ENCODE results near the gene CSAD. TPM values are rescaled to one million over a fixed set of nuclear protein-coding genes. Genes with fewer than 3 reads are reported as not detected.
"Not testable (repeated sequence)": the region's sequence is repeated elsewhere in the genome, so short reads cannot be mapped to it uniquely, and the experiment has no call there.

The CSAD gene
- total RNA-seq, 2 donors from 2014 or later, result 16.4 to 22.3 TPM

DNA sequence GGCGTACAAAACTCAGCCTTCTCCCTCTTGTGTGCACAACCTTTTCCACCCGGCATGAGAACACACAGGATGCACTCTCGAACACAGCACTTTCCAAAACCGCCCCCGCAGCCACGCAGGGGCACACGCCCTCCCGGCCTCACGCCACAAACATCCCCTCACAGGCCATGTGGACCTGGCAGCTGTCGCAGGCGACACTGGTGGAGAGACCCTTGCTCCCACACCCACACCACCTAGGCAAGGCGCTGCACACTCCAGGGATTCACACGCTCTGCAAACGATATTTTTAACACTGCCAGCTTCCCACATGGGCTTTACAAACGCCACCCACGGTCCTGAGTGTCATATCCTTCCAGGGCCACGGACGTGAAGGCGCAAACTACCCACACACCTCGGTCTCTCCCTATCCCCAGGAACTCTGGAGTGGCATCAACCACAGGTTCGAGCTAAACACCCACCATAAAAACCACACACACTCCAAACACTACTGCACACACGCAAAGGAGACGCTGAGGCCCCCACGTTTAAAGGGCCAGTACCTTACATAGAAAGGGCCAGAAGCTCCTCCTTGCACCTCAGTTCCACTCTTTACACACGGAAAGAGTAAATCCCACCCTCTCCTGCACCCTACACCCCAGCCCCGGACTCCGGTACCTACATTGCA, 38.7 kb upstream of the CSAD start:
- intact Hi-C loops (cut with DNase I), result no loop called here
- no peak for DNase-seq (ENCODE audit: low spot score)

- no peak for DNase-seq (ENCODE audit: low spot score)
- intact Hi-C loops (cut with DNase I), result no loop called here
Measured at GRCh38 chr12:53218551-53219291, 38.0 kb upstream of the CSAD start.

DNA sequence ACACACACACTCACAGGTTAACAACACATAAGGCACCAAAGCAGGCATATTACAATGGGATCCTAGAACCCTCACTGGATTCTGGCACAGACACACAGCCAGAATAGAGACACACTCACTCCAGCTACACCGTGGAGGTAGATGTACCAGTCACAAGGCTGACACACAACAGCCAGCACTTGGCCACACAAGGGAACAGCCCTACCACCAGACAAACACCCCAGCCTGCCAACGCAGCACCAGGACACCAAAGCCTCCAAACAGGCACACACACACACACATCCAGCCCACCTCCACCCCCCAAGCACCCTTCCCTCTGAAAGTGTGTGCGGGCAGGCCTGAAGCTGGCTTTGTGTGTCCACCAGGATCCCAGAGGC, 37.2 kb upstream of the CSAD start:
- intact Hi-C loops (cut with DNase I), result no loop called here

DNA sequence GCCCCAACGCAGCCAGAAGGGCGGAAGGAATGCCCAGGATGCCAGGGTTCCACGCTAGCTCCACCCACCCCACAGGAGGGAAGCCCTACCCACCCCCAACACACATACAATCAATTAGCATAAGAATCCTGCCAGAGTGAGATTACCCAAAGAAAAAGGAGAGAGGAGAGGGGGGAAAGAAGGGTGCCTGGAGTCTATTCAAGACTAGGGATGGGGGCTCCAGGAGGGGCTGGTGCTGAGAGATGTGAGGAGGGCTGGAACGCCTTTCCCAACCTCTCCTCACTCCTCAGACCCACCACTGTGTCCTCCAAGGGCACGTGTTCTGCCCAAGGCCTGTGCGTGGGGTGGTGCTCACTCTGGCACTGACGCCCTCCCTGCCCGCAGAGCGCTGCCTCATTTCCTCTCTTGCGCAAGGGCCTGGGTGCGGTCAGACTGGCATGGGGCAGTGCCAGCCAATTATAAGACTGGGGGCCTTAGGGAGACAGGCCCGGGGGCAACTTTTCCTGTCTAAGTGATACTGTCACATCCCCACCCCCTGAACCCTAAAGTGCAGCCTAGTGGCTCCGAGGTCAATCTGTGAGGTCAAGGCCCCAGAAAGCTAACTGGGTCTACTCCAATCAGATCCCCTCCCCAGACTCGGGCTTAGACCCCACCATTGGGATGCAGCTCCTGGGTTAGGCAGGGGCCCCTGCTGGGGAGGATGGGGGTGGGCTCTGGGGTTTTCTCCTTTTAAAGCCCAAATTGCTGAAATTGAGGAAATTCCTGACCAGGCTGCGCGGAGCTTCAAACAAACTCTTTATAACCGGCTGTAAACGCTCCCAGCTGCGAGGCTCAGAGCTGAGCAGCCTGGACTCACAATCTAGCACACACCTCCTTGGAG, 36.6 kb upstream of the CSAD start:
- intact Hi-C loops (cut with DNase I), result no loop called here

More for the DNA sequence above, 37.2 kb upstream of the CSAD start:
- no peak for DNase-seq (ENCODE audit: low spot score)

DNA sequence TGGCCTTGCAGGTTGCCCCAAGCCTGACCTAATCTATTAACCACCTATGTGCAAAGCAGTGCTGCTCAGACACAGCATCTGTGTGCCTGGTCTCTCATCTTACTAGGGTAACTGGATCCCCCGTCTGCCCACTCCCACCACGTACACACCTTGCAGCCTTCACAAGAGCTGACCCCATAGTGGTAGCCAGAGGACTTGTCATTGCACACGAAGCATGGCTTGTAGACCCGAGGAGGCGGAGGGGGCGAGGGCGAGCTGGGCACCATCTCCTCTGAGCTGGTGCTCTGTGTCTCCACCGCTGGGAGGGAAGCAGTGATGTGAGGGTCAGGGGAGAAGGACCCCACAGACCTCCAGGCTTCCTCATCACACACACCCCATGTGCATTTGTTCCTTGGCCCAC, 34.8 kb upstream of the CSAD start:
- intact Hi-C loops (cut with DNase I), result no loop called here
- DNase-seq (ENCODE audit: low spot score), result peak; percentile 52

More for the DNA sequence above, 36.6 kb upstream of the CSAD start:
- DNase-seq (ENCODE audit: low spot score), result peak; percentile 91

GRCh38 chr12:53214687-53215455, 34.1 kb upstream of the CSAD start:
- peak; percentile 76 for DNase-seq (ENCODE audit: low spot score)
- intact Hi-C loops (cut with DNase I), result loop anchor here (5.0 kb wide), 2 partner anchors 37 to 928 kb away; a partner anchor contains a TSS

- DNase-seq (ENCODE audit: low spot score), result peak; percentile 66
- intact Hi-C loops (cut with DNase I), result loop anchor here (5.0 kb wide), 2 partner anchors 38 to 927 kb away; a partner anchor contains a TSS
Measured at GRCh38 chr12:53214221-53214620, 33.5 kb upstream of the CSAD start.

DNA sequence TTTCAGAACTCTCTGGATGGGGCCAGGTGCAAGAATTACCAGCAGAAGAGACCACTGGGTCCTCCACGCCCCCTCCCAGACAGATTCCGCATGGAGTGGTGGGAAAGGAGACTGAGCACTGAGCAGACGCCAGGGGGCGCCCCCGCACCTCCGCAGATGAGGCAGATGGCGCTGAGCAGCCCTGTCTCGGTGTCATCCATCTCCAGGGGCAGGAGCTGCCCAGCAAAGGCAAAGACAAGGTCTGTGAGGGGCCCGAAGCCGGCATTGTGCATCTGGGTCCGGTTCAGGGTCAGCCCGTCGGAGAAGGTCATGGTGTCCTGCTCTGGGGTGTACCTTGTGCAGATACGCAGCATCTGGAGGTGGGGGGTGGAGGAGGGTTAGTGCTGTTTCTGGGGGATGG, 32.6 kb upstream of the CSAD start:
- DNase-seq (ENCODE audit: low spot score), result peak; percentile 95

DNA sequence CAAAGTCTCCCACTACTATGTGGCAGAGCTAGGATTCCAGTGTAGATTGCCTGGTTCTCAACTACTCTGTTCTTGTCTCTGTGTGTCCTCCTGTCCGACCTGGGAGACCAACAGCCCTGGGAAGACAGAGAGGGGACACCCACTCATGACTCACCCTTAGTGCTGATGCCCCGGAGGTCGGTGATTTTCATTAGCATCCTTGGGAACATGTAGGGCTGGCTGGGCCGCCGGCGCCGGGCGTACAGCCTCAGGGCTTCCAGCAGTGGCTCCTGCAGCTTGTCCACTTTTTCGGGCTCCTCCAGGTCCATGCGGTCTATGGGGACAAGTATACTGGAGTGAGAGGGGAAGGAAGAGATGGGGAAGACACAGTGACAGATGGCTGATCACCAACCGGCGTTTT, 32.2 kb upstream of the CSAD start:
- no peak for DNase-seq (ENCODE audit: low spot score)
- intact Hi-C loops (cut with DNase I), result loop anchor here (2.0 to 5.0 kb wide), 4 partner anchors 39 to 926 kb away; a partner anchor contains a TSS

More for the DNA sequence above, 32.6 kb upstream of the CSAD start:
- intact Hi-C loops (cut with DNase I), result loop anchor here (2.0 to 5.0 kb wide), 4 partner anchors 39 to 926 kb away; a partner anchor contains a TSS

- intact Hi-C loops (cut with DNase I), result loop anchor here (2.0 to 5.0 kb wide), 4 partner anchors 41 to 924 kb away; a partner anchor contains a TSS
- peak; percentile 53 for DNase-seq (ENCODE audit: low spot score)
Measured at GRCh38 chr12:53211476-53212381, 31.0 kb upstream of the CSAD start.

DNA sequence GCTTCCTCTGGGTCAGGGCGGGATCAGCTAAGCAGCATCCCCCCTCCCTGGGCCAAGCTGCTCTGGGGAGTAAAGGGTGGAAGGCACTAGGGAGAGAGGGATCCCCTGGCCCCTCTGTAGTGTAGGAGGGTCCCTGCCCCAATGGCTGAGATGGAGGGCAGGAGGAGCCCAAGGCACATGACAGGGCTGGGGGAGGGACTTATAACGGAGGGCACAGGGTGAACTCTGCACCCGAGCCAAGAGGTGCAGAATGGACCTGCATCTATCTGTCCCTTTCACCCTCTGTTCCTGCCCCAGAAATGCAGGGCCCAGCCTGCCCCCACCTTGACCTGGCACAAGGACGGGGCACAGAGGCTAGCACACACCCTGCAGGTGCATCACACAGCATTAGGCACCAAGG, 30.1 kb upstream of the CSAD start:
- DNase-seq (ENCODE audit: low spot score), result no peak
- intact Hi-C loops (cut with DNase I), result loop anchor here (5.0 kb wide), 2 partner anchors 41 to 924 kb away; a partner anchor contains a TSS

DNA sequence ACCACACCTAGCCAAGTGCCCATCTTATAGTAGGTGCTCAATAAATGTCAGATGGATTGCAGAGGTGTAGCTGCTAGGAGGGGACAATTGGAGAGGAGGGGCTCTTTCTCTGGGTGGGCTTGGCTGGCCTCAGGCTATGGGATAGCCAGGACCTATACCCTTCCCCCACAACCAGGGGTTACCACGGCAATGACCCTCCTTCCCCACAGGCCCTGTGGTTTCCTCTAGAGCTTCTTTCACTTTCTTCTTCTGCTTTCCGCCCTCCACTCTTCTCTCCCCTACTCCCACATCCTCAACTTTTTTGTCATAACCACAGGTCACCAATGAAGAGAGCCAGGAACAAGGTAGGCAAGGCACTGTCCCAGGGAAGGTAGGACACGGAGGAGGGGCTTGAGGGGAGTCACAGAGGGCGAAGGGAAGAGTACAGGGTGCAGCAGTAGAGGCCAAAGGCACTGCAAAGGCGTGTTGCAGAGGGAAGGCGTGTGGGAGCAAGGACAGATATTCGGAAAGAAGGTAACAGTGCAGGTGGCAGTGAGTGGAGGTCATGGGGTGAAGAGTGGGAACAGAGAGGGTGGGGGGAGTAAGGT, 28.2 kb upstream of the CSAD start:
- intact Hi-C loops (cut with DNase I), result loop anchor here in 1 of 2 donors (2.0 kb wide), 1 partner anchor 18 kb away; no protein-coding TSS in a partner anchor
- no peak for DNase-seq (ENCODE audit: low spot score)

- no peak for DNase-seq (ENCODE audit: low spot score)
- intact Hi-C loops (cut with DNase I), result loop anchor here in 1 of 2 donors (2.0 kb wide), 1 partner anchor 18 kb away; no protein-coding TSS in a partner anchor
Measured at GRCh38 chr12:53208435-53208834, 27.7 kb upstream of the CSAD start.

GRCh38 chr12:53207042-53207441, 26.3 kb upstream of the CSAD start, which contains the start of gene ITGB7:
TSS of gene ITGB7 (minus strand) at chr12:53207251. CDS start at chr12:53200443, 6,808 bp downstream.
- DNase-seq (ENCODE audit: low spot score), result no peak
- intact Hi-C loops (cut with DNase I), result no loop called here

DNA sequence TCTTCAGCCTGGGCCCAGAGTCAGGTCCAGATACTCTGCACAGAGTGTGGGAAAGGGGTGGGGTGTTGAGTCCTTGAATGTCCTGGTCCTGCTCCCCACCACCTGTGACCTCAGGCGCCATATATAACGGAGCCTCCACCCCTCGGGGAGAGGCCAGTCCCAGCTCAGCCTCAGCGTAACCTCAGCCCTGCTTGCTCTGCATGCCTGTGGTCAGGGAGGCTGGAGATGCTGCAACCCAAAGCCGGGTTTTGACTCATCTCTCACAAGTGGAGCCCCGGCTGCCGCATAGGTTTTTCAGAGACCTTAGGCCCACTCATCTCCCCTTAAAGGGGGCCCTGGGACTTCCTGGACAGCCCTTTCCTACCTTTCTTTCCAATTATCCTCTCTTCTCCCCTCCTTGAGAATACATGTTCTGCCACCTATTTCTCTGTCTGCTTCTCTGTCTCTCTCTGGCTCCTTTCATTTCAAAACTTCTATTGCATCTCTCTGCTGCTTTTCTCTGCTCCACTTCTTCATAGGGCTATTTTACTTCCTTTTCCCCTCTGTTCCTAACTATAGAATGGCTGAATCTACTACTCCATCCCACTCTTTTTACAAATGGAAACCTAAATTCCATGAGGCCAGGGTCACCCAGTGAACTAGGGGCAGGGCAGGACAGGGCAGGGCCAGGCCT, 25.2 kb upstream of the CSAD start:
- peak; percentile 86 for DNase-seq (ENCODE audit: low spot score)

GRCh38 chr12:53204351-53204750, 23.6 kb upstream of the CSAD start:
- intact Hi-C loops (cut with DNase I), result no loop called here
- DNase-seq (ENCODE audit: low spot score), result no peak

More for the DNA sequence above, 25.2 kb upstream of the CSAD start:
- intact Hi-C loops (cut with DNase I), result no loop called here

- intact Hi-C loops (cut with DNase I); DNase-seq (ENCODE audit: low spot score): not testable (repeated sequence)
Measured at GRCh38 chr12:53202316-53202715, 21.6 kb upstream of the CSAD start.

Measured in posterior vena cava (tissue), 2 donors.